ENCODE data around the gene UCHL5. TPM values are rescaled to one million over a fixed set of nuclear protein-coding genes. Genes with fewer than 3 reads are reported as not detected.

UCHL5 gene
- total and polyA plus RNA-seq, 2 donors (not counting 3 experiments of a cell fraction or from before 2014, with no cell fraction given): 9.8 to 45.6 TPM

GRCh38 chr1:192967901-192968300 lies 91.3 kb downstream of the UCHL5 start:
- FAIRE-seq (no peak), DNase-seq (ENCODE audit: low read depth, low spot score) (peak; percentile 51)
- H3K9me3 ChIP-seq (replicated peaks; ENCODE audit: control insufficient read depth, insufficient read depth, low read length): no peaks in the 10 kb centered on the region
- no peaks in the 10 kb centered on the region for H3K36me3 ChIP-seq (ENCODE audit: control insufficient read depth in 2 of 2, extremely low read depth in 1 of 2, insufficient read depth in 2 of 2, low read length in 2 of 2)
- ChIA-PET POLR2A (interaction anchor here (1.6 to 2.7 kb wide), 2 partner anchors 16 to 158 kb away, joined by 8 to 10 read pairs; partner anchors contain the start of gene RGS2), CTCF (interaction anchor here (1.0 to 2.3 kb wide), 5 partner anchors 9 to 161 kb away, joined by 3 to 11 read pairs (median 6); no protein-coding TSS in a partner anchor)
- H3K9ac ChIP-seq (replicated peaks; ENCODE audit: extremely low read depth, insufficient read depth, low read length): peak overlapping the region; percentile 61
- dilution Hi-C loops (cut with MboI; ENCODE audit: extremely low pct_ligation_motif_present, low sequenced_read_pairs): no loop called here
- no peaks in the 10 kb centered on the region for H3K79me2 ChIP-seq (ENCODE audit: control insufficient read depth, insufficient read depth, low read length)
- no peaks in the 10 kb centered on the region for H3K27me3 ChIP-seq (ENCODE audit: control insufficient read depth in 2 of 2, insufficient read depth in 2 of 2, low read length in 2 of 2)
- no TSS peak for BruUV-seq (replicated peaks)
- TF ChIP-seq FOS (IDR thresholded peaks at IDR 0.05; ENCODE audit: borderline replicate concordance, insufficient read depth, low read length) (peak; percentile 58), EZH2 (IDR thresholded peaks at IDR 0.05; ENCODE audit: borderline replicate concordance, low read depth, low read length, severe bottlenecking) (no peak), JUN (IDR thresholded peaks at IDR 0.05; ENCODE audit: borderline replicate concordance, insufficient read depth, insufficient read length, low read depth) (peak; percentile 27), MAX (IDR thresholded peaks at IDR 0.05; ENCODE audit: insufficient read depth, insufficient read length) (no peak), POLR2AphosphoS5 (IDR thresholded peaks at IDR 0.05; ENCODE audit: insufficient read depth, low read depth, low read length) (no peak)
- intact Hi-C loops (cut with micrococcal nuclease): loop anchor here (1.0 to 2.0 kb wide), 3 partner anchors 16 to 160 kb away; no protein-coding TSS in a partner anchor
- peak overlapping the region; percentile 93 for H3K27ac ChIP-seq (ENCODE audit: insufficient read depth, low read depth, low read length)
- H3K4me2 ChIP-seq (ENCODE audit: insufficient read depth, low read length): peak overlapping the region; percentile 75
- H3K4me1 ChIP-seq (ENCODE audit: control insufficient read depth, extremely low read depth, insufficient read depth, low read length): peaks cover 25% of the 10 kb centered on the region
- H3K4me3 ChIP-seq (replicated peaks in 1 of 3; ENCODE audit: insufficient read depth in 1 of 3, low read depth in 1 of 3, low read length in 3 of 3): peak overlapping the region in 1 of 3 experiments; percentile 22
- no peak overlapping the region for H2AFZ ChIP-seq (ENCODE audit: low read depth, low read length)
- H4K20me1 ChIP-seq (replicated peaks; ENCODE audit: control insufficient read depth, extremely low read depth, insufficient read depth, low read length): no peaks in the 10 kb centered on the region
- H3K9me1 ChIP-seq (replicated peaks; ENCODE audit: control insufficient read depth, extremely low read depth, insufficient read depth, low read length): no peaks in the 10 kb centered on the region

Measured in endothelial cell of umbilical vein (primary cell).